Neutrophil (primary cell): ENCODE results near the gene NEGR1.

Source experiments
- H3K27ac ChIP-seq: fragments of 200-600 bp; sonication (generic); 2 replicates; pipeline ENCODE4 v1.5.1; 2016; ENCODE audit warnings: mild to moderate bottlenecking, moderate library complexity
- H3K27me3 ChIP-seq: fragments of 200-600 bp; sonication (generic); 2 replicates; pipeline ENCODE4 v1.6.0; 2016; ENCODE audit warnings: mild to moderate bottlenecking
- H3K36me3 ChIP-seq: fragments of 200-600 bp; sonication (generic); 2 replicates; pipeline ENCODE4 v1.5.1; 2017
- H3K4me1 ChIP-seq, 2 experiments: fragments of 200-600 bp in 1 of 2; sonication (generic) in 1 of 2; 1 replicate in 1 of 2; 2 replicates in 1 of 2; pipeline versions ENCODE4 v1.5.1 to v1.6.1; 2013 to 2016; ENCODE audit warnings: low read depth in 1 of 2, low read length in 1 of 2, mild to moderate bottlenecking in 1 of 2, moderate library complexity in 1 of 2; ENCODE audit not compliant: control insufficient read depth in 1 of 2, insufficient read depth in 1 of 2
- H3K4me3 ChIP-seq, 2 experiments: fragments of 200-600 bp in 1 of 2; sonication (generic) in 1 of 2; 1 replicate in 1 of 2; 2 replicates in 1 of 2; pipeline ENCODE4 v1.5.1; 2013 to 2016; ENCODE audit warnings: low read depth in 1 of 2, low read length in 1 of 2, mild to moderate bottlenecking in 1 of 2, moderate library complexity in 1 of 2
- H3K9me3 ChIP-seq: fragments of 200-600 bp; sonication (generic); 2 replicates; pipeline ENCODE4 v1.5.1; 2016
- CTCF ChIP-seq: fragments of 200-600 bp; sonication (generic); IDR thresholded peaks from 2 replicates; pipeline ENCODE4 v1.5.1; 2016; ENCODE audit warnings: antibody characterized with exemption

NEGR1 gene

GRCh38 chr1:71424536-71424935 lies 857.8 kb downstream of the NEGR1 start:
- Histone ChIP-seq H3K4me1 (no peaks in the 10 kb centered on the region), H3K27me3 (no peaks in the 10 kb centered on the region), H3K27ac (no peak overlapping the region), H3K36me3 (no peaks in the 10 kb centered on the region), H3K4me3 (no peak overlapping the region), H3K9me3 (no peaks in the 10 kb centered on the region)
- no peak for TF ChIP-seq CTCF

- Histone ChIP-seq H3K27me3 (no peaks in the 10 kb centered on the region), H3K36me3 (no peaks in the 10 kb centered on the region), H3K27ac (no peak overlapping the region), H3K9me3 (no peaks in the 10 kb centered on the region), H3K4me1 (no peaks in the 10 kb centered on the region), H3K4me3 (no peak overlapping the region)
- TF ChIP-seq CTCF = no peak
Observed at GRCh38 chr1:71422221-71422620, 860.1 kb downstream of the NEGR1 start.

GRCh38 chr1:71417421-71417820 lies 864.9 kb downstream of the NEGR1 start:
- Histone ChIP-seq H3K27me3 (no peaks in the 10 kb centered on the region), H3K4me1 (no peaks in the 10 kb centered on the region), H3K9me3 (no peaks in the 10 kb centered on the region), H3K4me3 (no peak overlapping the region), H3K27ac (no peak overlapping the region), H3K36me3 (no peaks in the 10 kb centered on the region)
- TF ChIP-seq CTCF = no peak

- H3K4me3 ChIP-seq = no peak overlapping the region
- no peaks in the 10 kb centered on the region for H3K4me1 ChIP-seq
- TF ChIP-seq CTCF = no peak
- no peaks in the 10 kb centered on the region for H3K36me3 ChIP-seq
- H3K9me3 ChIP-seq = no peaks in the 10 kb centered on the region
- no peaks in the 10 kb centered on the region for H3K27me3 ChIP-seq
- H3K27ac ChIP-seq = no peak overlapping the region
Observed at GRCh38 chr1:71414179-71414578, 868.2 kb downstream of the NEGR1 start.

- H3K27ac ChIP-seq = no peak overlapping the region
- H3K4me1 ChIP-seq = no peaks in the 10 kb centered on the region
- H3K36me3 ChIP-seq = no peaks in the 10 kb centered on the region
- no peaks in the 10 kb centered on the region for H3K9me3 ChIP-seq
- H3K27me3 ChIP-seq = no peaks in the 10 kb centered on the region
- H3K4me3 ChIP-seq = no peak overlapping the region
- TF ChIP-seq CTCF = no peak
Observed at GRCh38 chr1:71413441-71414175, 868.7 kb downstream of the NEGR1 start.
